GM18870 (cell line): Measurements from ENCODE around the gene EIF4A3.
"Not testable (repeated sequence)": the region's sequence is repeated elsewhere in the genome, so short reads cannot be mapped to it uniquely, and the experiment has no call there.

Source experiments
- ATAC-seq: cut with Tn5 transposase; IDR thresholded peaks from one replicate; pipeline ENCODE4 v1.9.1; 2021; ENCODE audit warnings: moderate library complexity; ENCODE audit not compliant: unreplicated experiment

Gene EIF4A3

DNA sequence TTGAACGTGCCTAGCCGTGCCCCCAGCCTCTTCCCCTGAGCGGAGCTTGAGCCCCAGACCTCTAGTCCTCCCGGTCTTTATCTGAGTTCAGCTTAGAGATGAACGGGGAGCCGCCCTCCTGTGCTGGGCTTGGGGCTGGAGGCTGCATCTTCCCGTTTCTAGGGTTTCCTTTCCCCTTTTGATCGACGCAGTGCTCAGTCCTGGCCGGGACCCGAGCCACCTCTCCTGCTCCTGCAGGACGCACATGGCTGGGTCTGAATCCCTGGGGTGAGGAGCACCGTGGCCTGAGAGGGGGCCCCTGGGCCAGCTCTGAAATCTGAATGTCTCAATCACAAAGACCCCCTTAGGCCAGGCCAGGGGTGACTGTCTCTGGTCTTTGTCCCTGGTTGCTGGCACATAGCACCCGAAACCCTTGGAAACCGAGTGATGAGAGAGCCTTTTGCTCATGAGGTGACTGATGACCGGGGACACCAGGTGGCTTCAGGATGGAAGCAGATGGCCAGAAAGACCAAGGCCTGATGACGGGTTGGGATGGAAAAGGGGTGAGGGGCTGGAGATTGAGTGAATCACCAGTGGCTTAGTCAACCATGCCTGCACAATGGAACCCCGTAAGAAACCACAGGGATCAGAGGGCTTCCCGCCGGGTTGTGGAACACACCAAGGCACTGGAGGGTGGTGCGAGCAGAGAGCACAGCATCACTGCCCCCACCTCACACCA is 44.8 kb downstream of the EIF4A3 start:
- ATAC-seq = no peak

DNA sequence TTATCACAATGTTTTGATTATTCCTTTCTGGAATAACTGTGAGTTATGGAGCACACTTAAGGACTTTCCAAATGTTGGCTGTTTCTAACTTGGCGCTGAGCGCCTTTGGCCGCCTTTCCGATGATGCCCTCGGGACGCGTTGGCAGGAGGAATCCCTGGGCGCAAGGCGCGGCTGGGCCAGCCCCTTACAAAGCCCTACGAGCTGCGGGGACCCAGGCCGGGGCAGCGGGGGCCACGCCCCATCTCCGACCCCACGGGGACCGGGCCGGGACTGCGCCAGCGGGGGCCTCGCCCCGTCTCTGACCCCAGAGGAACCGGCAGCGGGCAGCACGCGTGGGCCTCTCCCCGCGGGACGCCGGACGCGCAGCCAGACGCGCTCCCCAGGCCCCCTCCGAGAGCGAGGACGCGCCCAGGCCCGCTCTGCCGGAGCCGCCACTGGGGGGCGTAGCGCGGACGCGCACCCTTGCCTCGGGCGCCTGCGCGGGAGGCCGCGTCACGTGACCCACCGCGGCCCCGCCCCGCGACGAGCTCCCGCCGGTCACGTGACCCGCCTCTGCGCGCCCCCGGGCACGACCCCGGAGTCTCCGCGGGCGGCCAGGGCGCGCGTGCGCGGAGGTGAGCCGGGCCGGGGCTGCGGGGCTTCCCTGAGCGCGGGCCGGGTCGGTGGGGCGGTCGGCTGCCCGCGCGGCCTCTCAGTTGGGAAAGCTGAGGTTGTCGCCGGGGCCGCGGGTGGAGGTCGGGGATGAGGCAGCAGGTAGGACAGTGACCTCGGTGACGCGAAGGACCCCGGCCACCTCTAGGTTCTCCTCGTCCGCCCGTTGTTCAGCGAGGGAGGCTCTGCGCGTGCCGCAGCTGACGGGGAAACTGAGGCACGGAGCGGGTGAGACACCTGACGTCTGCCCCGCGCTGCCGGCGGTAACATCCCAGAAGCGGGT is 45.6 kb downstream of the EIF4A3 start, which contains the start of gene GAA:
Gene GAA (plus strand): TSS at position 571 of the 935 bp plus-strand sequence. CDS start 3,006 bp downstream, outside the sequence.
- no peak for ATAC-seq

DNA sequence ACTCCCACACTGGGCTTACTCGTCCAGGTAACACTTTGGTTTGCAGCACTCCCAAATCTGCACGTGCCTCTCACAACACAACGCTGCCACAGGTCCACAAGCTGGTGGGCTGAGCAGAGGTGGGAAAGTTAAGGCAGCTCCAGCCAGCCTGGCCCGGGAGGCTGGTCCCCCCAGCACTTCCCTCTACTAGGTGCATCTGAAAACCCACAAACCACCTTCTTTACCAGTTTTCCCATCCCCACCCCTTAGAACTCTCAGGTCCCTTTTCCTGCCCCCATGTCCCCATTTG is 46.9 kb downstream of the EIF4A3 start:
- ATAC-seq = no peak

DNA sequence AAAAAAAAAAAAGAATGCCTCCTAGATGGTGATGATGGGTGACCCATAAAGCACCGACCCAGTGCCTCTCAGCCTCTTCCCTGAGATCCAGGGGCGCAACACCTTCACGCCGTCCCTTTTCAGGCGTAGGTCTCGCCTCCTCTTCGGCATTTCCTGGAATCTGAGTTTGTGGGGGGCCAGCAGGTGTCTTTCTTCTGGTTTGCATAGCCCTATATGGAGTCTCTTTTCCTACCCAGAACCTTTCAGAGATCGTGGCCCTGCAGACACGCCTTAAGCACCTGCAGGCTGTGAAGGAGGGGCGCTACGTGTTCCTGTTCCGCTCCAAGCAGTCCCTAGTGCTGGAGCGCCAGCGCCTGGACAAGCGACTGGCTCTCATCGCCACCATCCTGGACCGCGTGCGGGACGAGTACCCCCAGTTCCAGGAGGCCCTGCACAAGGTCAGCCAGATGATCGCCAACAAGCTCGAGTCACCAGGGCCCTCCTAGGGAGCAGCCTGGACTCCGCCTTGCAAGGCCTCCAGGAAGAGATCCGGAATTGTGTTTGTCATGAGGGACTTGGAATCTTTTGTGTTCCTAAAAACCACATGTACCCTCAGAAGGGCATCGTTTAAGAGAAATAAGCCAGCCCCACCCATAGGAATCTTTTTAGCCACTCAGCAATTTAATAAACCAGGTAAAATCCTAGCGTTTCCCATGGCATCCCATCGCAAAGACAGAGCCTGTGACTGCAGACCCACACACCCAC is 47.5 kb downstream of the EIF4A3 start:
- ATAC-seq = no peak

DNA sequence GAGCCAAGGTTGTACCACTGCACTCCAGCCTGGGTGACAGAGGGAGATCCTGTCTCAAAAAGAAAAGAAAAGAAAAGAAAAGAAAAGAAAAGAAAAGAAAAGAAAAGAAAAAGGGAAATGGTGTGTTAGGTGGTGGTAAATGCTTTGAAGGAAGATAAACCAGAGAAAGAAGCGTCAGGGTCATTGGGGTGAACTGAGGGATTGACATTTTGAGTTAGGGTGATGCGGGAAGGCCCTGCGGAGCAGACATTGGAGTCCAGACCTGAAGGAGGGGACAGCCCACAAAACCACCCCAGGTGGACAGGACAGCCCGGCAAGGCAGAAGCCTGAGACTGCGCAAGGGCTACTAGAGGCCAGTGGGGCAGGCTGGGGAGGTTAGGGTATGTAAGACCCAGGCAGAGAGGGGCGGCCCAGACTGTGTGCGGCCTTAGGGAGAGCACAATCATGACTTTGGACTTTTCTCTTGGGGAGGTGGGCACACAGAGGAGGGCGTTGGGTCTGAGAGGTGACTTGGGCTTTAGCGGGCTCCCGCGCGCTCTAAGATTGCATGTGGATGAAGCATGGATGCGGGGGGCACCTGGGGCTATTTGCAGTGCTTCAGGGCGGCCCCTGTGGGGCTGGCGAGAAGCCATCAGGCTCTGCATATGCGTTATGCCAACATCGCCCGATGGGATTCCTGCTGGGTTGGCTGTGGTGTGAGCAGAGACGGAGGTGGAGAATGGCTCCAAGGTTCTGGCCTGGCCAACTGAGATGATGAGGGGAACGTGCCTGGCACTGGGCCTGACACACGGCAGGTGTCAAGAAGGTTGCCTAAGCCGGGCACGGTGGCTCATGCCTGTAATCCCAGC is 48.9 kb downstream of the EIF4A3 start:
- ATAC-seq = no peak

DNA sequence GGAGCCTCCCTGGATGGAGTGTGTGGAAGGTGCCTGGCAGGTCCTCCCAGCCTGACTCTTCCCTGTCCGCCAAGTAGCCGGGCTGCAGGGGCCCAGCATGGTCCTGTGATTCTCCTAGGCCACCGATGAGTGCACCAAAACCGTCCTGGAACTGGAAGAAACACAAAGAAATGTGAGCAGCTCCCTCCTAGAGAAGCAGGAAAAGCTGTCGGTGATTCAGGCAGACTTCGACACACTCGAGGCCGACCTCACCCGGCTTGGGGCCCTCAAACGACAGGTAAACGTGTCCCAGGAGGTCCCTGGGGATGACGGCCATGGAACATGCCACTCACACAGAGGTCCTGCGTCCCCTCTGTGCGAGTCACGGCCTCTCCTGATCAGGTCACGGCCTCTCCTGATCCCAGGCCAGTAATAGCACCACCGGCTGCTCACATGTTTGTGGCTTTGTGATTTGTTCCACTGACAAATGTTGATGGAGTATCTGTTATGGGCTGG is 49.8 kb downstream of the EIF4A3 start:
- ATAC-seq = no peak

DNA sequence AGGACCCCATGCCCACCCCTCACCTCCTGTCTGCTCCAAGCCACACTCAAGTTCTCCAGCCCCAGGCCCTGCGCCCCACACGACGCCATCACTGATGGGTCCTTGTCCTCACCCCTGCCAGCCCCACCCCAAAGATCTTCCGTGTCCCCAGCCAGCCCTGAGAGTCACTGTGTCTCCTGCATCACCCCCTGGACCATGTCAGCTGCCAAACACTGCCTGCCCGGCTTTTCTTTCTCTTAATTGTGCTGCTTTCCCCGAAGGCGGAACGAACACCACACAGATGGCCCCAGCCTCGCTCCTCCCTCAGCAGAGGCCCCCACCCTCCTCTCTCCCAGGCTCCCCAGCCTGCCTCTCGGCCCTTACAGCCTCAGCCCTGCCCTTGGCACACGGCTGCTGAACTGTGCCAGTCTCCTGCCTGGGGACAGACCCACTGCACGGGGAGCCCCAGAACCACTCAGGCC is 50.3 kb downstream of the EIF4A3 start:
- no peak for ATAC-seq

DNA sequence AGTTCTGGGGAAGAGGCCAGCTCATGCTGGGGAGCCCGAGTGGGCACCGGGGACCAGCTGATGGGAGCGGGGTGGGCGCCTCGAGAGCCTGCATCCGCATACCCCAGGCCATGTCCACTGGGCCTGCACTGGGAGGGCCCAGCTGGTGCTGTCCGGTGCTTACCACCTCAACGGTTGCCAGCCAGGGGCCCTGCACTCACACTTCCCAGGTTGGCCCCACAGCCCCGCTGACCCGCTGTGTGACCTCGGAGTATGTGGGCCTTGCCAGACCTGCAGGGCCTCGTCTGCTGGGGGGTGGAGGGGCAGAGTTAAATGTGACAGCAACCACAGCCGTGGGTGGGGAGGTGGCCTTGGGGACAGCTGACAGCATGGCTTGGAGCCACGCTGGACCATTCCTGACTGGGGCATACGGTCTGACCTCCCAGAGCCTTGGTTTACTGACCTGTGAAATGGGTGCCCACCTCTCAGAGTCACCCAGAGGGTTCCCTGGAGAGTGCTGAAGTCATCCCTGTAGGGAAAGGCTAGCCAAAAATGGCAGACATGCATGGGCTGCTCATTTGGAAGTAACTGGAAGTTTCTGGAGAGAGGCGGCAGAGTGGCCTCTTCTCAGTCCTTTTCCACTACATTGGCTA is 51.0 kb downstream of the EIF4A3 start:
- no peak for ATAC-seq

DNA sequence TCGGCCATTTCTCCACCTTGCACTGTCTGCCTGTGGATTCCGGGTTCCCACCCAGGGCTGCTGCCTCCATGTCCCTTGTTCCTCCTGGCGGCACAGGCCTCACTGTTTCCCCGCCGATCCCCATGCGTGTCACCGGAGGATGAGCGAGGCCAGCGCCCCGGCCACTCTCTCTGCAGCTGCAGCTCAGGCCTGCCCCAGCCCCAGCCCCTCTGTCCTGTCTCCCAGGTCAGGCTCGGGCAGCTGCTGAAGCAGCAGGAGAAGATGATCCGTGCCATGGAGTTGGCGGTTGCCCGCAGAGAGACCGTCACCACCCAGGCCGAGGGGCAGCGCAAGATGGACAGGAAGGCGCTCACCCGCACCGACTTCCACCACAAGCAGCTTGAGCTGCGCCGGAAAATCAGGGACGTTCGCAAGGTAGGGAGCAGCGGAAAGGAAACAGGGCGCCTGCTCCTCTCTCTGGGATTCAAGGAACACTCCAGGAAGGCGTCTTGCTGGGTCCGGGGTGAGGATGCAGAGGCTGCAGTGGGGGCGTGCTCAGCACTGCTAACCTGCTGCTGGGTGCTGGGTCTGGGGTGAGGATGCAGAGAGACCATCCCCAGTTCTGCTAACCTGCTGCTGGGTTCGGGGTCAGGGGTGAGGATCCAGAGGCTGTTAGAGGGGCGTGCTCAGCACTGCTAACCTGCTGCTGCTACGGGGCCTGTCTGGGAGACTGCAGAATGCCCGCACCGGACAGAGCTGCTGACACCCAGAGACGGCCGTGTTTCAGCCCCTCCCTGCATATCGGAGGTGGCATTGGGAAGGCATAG is 51.7 kb downstream of the EIF4A3 start:
- no peak for ATAC-seq

DNA sequence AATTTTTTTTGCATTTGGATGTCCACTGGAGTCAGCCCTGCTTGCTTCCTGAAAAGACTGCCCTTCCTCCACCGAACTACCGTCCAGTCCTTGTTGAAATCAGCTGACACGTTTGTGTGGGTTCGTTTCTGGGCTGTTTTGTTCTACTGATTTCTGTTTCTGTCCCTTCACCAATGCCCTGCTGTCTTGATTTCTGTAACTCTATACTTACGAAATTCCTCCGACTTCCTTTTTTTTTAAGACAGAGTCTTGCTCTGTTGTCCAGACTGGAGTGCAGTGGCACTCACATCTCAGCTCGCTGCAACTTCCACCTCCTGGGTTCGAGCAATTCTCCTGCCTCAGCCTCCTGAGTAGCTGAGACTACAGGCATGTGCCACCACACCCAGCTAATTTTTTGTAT is 54.0 kb downstream of the EIF4A3 start:
- no peak for ATAC-seq

DNA sequence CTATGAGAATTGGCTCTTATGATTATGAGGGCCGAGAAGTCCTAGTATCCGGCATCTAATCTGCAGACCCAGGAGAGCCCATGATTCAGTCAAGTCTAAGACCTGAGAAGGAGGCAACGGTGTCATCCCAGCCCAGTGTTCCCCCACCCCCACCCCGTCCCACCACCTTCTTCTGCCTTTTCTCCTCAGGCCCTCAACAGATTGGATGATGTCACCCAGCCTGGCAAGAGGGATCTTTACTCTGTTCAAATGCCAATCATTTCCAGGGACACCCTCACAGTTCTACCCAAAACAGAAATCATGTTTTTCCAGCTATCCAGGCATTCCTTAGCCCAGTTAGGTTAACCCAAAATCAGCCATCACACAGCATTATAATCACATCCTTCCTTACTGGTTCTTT is 55.6 kb downstream of the EIF4A3 start:
- ATAC-seq = no peak

DNA sequence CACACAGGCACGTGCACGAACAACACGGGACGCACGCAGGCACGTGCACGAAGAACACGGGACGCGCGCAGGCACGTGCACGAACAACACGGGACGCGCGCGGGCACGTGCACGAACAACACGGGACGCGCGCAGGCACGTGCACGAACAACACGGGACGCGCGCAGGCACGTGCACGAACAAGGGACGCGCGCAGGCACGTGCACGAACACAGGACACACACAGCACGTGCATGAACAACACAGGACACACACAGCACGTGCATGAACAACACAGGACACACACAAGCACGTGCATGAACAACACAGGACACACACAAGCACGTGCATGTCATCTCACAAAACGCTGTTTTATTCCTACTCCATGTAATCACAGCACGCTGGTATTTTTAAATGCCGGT is 56.8 kb downstream of the EIF4A3 start:
- not testable (repeated sequence) for ATAC-seq

DNA sequence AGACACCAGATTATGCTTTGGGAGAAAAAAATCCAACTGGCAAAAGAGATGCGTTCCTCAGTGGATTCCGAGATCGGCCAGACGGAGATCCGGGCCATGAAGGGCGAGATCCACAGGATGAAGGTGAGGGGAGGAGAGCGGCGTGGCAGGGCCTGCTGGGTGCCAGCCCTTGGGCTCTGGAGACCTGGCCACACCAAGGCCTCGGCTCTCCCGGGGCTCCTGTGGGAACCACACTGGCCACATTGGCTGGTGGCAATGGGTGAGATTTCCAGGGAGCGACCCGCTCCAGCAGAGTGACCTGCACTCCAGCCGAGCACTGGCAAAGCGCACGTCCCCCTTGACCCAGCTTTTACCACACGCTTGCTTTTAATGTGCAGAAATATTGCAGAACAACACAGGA is 57.2 kb downstream of the EIF4A3 start:
- ATAC-seq = no peak

DNA sequence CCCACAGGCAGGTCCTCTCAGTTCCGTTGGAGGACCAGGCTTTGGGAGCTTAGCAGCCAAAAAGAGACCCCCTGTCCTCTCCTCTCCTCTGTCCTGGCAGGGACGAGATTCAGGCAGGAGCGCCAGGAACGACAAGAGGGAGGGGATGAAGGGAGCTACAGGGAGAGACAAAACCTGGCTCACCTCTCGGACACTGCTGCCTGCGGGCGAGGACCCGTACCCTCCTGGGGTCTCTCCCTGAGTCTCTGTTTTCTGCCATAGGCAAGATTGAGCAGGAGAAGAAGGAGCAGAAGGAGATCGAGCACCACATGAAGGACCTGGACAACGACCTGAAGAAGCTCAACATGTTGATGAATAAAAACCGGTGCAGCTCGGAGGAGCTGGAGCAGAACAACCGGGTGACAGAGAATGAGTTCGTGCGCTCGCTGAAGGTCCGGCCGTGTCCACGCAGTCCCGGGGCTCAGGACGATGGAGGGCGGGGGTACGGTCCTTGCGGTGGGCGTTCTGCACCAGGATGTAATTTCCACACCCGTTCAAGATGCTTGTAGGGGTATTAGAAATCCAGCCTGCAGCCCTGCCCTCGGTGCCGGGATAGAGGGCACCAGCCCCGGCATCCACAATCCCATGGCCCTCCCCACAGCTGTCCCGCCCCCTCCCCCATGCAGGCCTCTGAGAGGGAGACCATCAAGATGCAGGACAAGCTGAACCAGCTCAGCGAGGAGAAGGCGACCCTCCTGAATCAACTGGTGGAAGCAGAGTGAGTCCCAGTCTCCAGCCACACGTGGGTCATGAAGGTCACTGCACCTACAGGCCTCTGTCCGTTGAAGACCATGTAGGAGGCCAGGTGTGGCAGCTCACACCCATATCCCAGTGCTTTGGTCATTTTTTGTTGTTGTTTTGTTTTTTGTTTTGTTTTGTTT is 59.3 kb downstream of the EIF4A3 start:
- no peak for ATAC-seq

DNA sequence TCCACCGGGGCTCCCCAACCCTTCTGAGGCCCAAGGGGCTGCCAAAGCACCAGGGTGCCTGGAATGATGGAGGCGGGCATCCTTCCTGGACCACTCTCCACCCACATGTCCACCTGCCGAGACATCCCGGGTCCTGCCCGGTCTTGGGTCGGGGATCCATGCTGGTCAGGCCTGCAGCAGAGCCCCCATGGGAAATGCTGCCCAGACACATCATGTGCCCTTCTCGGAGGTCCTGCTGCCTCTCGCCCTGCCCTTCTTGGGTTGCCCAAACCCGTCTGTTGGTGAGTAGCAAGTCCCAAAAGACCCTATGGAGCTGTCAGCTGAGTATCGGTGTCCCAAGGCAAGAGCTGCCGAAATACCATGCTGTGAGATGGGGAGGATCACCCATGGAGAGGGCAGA is 60.3 kb downstream of the EIF4A3 start:
- ATAC-seq = no peak

DNA sequence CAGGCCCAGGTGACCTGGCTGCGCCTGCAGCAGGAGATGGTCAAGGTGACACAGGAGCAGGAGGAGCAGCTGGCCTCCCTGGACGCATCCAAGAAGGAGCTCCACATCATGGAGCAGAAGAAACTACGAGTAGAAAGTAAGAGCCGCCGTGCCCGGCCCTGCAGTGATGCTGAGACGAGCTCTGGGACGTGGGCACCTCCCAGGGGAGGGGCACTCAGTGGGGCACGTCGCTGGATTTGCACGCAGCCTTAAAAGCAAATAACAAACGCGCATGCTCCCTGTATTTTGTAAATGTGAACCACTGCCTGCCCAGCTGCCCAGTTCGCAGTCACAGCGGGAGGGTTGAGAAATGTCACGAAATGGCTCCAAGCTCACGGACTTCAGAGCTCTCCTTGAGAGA is 60.8 kb downstream of the EIF4A3 start:
- ATAC-seq = no peak

DNA sequence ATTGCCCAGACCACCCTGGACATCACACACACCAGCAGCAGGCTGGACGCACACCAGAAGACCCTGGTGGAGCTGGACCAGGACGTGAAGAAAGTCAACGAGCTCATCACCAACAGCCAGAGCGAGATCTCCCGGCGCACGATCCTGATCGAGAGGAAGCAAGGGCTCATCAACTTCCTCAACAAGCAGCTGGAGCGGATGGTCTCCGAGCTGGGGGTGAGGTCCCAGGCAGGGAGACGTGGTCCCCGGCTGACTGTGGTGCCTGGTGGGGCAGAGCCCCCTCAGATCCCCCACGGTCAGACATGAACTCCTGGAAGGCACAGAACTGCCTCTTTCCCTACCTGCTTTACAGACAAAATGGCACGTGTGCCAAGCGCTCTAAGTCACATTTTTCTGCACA is 62.2 kb downstream of the EIF4A3 start:
- ATAC-seq = no peak
